Breast epithelium (tissue), 3 donors: ENCODE measurements around the gene AAMDC.

Experiments
- POLR2A ChIP-seq: fragments of 450-650 bp; IDR thresholded peaks from one replicate; pipeline ENCODE4 v1.6.1; 2016; ENCODE audit warnings: antibody characterized with exemption, mild to moderate bottlenecking, moderate library complexity
- POLR2AphosphoS5 ChIP-seq, 3 donors: sonication (generic); formaldehyde crosslinking; IDR thresholded peaks; one replicate each; pipeline ENCODE4 v1.6.1; 2017; ENCODE audit warnings: antibody characterized with exemption in 3 of 3
- TF ChIP-seq, protein P1 (sequence below), 3 donors: fragments of 450-650 bp; IDR thresholded peaks; one replicate each; pipeline ENCODE4 v1.5.1; 2016 to 2017; ENCODE audit warnings: antibody characterized with exemption in 3 of 3, mild to moderate bottlenecking in 3 of 3, moderate library complexity in 3 of 3

DNA sequence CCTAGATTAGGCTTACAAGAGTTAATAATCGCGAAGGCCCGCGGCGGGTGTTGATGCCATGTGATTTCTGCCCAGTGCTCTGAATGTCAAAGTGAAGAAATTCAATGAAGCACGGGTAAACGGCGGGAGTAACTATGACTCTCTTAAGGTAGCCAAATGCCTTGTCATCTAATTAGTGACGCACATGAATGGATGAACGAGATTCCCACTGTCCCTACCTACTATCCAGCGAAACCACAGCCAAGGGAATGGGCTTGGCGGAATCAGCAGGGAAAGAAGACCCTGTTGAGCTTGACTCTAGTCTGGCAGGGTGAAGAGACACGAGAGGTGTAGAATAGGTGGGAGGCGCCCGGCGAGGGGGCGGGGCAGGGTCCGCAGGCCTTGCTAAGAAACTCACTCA, 65.5 kb downstream of the AAMDC start:
- no peak for TF ChIP-seq POLR2A
- TF ChIP-seq, protein P1, sequence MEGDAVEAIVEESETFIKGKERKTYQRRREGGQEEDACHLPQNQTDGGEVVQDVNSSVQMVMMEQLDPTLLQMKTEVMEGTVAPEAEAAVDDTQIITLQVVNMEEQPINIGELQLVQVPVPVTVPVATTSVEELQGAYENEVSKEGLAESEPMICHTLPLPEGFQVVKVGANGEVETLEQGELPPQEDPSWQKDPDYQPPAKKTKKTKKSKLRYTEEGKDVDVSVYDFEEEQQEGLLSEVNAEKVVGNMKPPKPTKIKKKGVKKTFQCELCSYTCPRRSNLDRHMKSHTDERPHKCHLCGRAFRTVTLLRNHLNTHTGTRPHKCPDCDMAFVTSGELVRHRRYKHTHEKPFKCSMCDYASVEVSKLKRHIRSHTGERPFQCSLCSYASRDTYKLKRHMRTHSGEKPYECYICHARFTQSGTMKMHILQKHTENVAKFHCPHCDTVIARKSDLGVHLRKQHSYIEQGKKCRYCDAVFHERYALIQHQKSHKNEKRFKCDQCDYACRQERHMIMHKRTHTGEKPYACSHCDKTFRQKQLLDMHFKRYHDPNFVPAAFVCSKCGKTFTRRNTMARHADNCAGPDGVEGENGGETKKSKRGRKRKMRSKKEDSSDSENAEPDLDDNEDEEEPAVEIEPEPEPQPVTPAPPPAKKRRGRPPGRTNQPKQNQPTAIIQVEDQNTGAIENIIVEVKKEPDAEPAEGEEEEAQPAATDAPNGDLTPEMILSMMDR (IDR thresholded peaks at IDR 0.05), result no peak
- no peak for TF ChIP-seq POLR2AphosphoS5 (IDR thresholded peaks at IDR 0.05)
